Lower lobe of right lung (tissue), 2 donors: ENCODE data around the gene TTC39A. TPM values are rescaled to one million over a fixed set of nuclear protein-coding genes. Genes with fewer than 3 reads are reported as not detected.

ENCODE experiments used
- ATAC-seq, 2 donors: fragments of 200-7000 bp; cut with Tn5 transposase; one replicate each; pipeline ENCODE4 v1.9.1; 2020 to 2022; ENCODE audit warnings: mild to moderate bottlenecking in 2 of 2, moderate library complexity in 2 of 2
- DNase-seq: peaks from one replicate; pipeline ENCODE4 v3.0.0-alpha.2; 2020
- H3K27ac ChIP-seq: fragments of 200-600 bp; one replicate; pipeline ENCODE4 v1.8.0; 2022
- H3K27me3 ChIP-seq: fragments of 200-600 bp; one replicate; pipeline ENCODE4 v1.8.0; 2022; ENCODE audit warnings: low read depth
- H3K36me3 ChIP-seq: fragments of 200-600 bp; one replicate; pipeline ENCODE4 v1.8.0; 2022; ENCODE audit warnings: mild to moderate bottlenecking
- H3K4me1 ChIP-seq: fragments of 200-600 bp; one replicate; pipeline ENCODE4 v1.8.0; 2022
- H3K4me3 ChIP-seq: fragments of 200-600 bp; one replicate; pipeline ENCODE4 v1.8.0; 2022; ENCODE audit warnings: mild to moderate bottlenecking
- H3K9me3 ChIP-seq: fragments of 200-600 bp; one replicate; pipeline ENCODE4 v1.8.0; 2022
- intact Hi-C: fragments of 100-400 bp; cut with DNase I; formaldehyde crosslinking; loops from one replicate; pipeline ENCODE4 v1.11.0; 2022
- total RNA-seq: library from RNA; stranded (reverse); fragmentation: NEBNext Ultra II Directional; extraction: Animal tissue kit (Norgen Biotek cat#: 25700); gene quantifications from one replicate; pipeline ENCODE4 v1.2.1, GENCODE V29; 2021
- TF ChIP-seq, protein P1 (sequence below): fragments of 200-600 bp; IDR thresholded peaks from one replicate; pipeline ENCODE4 v1.8.0; 2022; ENCODE audit warnings: antibody characterized with exemption, mild to moderate bottlenecking
- donor health status: DM: no; HTN: yes; CAD: no; lungs with severe emphysema.

Gene TTC39A
- total RNA-seq, 1 donor from 2014 or later: 34.9 TPM

DNA sequence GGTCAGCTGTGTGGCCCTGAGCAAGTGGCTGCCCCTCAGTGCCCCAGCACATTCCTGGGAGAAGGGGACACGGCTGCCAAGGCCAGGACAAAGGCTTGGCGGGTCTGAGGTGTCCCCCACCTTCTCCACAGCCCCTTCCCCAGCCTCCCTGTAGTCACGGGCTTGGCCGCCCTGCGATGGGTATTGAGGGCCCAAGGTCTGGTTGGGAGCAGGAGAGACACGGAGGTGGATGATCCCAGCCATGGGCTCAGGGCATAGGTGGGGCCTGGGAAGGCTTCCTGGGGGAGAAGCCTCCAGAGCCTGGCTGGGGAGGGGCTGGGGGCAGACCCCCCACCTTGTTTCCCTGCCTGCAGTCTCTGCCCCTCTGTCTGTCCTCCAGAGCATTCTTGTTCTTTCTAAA is 27.0 kb downstream of the TTC39A start:
- H3K27ac ChIP-seq: no peak overlapping the region

DNA sequence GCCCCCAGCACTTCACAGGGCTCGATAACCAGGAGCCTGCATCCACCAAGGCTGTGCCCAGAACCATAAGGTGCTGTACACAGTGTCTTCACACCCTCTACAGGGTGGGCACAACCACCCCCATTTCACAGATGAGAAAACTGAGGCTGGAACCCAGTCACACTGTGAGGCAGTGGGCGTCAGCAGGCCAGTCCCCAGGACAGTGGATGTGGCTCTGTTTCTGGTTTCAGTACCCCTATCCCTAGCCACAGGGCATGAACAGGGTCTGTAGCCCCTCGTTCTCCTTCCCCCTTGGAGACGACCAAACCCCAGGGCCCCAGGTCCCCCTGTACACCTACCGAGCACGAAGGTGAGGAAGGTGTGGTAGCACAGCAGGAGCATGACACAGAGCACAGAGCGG is 27.6 kb downstream of the TTC39A start:
- intact Hi-C loops: no loop called here
- Histone ChIP-seq H3K27ac (no peak overlapping the region), H3K27me3 (no peaks in the 10 kb centered on the region), H3K4me3 (no peak overlapping the region), H3K9me3 (no peaks in the 10 kb centered on the region), H3K36me3 (no peaks in the 10 kb centered on the region), H3K4me1 (peaks cover 7% of the 10 kb centered on the region)
- TF ChIP-seq, protein P1, sequence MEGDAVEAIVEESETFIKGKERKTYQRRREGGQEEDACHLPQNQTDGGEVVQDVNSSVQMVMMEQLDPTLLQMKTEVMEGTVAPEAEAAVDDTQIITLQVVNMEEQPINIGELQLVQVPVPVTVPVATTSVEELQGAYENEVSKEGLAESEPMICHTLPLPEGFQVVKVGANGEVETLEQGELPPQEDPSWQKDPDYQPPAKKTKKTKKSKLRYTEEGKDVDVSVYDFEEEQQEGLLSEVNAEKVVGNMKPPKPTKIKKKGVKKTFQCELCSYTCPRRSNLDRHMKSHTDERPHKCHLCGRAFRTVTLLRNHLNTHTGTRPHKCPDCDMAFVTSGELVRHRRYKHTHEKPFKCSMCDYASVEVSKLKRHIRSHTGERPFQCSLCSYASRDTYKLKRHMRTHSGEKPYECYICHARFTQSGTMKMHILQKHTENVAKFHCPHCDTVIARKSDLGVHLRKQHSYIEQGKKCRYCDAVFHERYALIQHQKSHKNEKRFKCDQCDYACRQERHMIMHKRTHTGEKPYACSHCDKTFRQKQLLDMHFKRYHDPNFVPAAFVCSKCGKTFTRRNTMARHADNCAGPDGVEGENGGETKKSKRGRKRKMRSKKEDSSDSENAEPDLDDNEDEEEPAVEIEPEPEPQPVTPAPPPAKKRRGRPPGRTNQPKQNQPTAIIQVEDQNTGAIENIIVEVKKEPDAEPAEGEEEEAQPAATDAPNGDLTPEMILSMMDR: no peak
- no peak for DNase-seq
- ATAC-seq: no peak

More for the DNA sequence above, 27.0 kb downstream of the TTC39A start:
- no peaks in the 10 kb centered on the region for H3K36me3 ChIP-seq
- TF ChIP-seq, protein P1: no peak
- H3K4me3 ChIP-seq: no peak overlapping the region
- no peaks in the 10 kb centered on the region for H3K9me3 ChIP-seq
- H3K4me1 ChIP-seq: peaks cover 6% of the 10 kb centered on the region
- no peaks in the 10 kb centered on the region for H3K27me3 ChIP-seq
- ATAC-seq: no peak
- DNase-seq: no peak
- intact Hi-C loops: no loop called here

DNA sequence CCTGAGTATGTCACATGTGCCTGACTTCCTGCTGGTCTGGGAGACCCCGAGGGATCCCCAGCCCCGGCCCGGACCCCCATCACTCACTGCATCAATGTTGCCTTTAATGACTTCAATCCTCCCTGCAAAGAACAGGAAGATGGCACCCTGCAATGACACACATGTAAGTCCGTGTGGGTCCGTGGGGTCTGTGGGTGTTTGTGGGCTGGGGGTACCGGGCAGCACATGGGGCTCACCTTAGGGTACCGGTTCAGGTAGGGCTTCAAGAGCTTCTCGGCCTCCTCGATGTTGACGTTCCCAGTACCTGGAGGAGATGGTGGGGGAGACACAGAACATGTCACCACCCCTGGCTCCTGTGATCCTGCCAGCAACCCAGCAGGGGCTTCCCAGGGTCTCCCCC is 28.1 kb downstream of the TTC39A start:
- ATAC-seq (no peak), DNase-seq (no peak)
- intact Hi-C loops: no loop called here
- Histone ChIP-seq H3K27ac (no peak overlapping the region), H3K4me1 (peaks cover 11% of the 10 kb centered on the region), H3K27me3 (no peaks in the 10 kb centered on the region), H3K9me3 (no peaks in the 10 kb centered on the region), H3K36me3 (no peaks in the 10 kb centered on the region), H3K4me3 (no peak overlapping the region)
- TF ChIP-seq, protein P1: no peak

DNA sequence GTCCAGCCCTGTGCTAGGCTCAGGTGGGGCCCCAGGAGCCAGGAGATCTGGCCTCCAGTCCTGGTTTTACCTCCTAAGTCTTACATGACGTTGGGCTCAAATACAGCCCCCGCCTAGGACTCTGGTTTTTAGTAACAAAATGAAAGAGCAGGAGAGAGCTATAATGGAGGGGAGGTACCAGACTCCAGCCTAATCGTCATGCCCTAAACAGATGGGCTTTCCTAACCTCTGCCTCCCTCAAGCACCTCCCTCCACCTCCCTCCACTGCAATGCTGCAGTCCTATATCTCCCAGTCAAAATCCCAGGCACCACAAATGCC is 28.6 kb downstream of the TTC39A start:
- H3K27ac ChIP-seq: no peak overlapping the region
- ATAC-seq: no peak
- DNase-seq: no peak
- H3K4me3 ChIP-seq: no peak overlapping the region
- no peaks in the 10 kb centered on the region for H3K9me3 ChIP-seq
- H3K36me3 ChIP-seq: no peaks in the 10 kb centered on the region
- TF ChIP-seq, protein P1: no peak
- intact Hi-C loops: no loop called here
- H3K4me1 ChIP-seq: peaks cover 16% of the 10 kb centered on the region
- no peaks in the 10 kb centered on the region for H3K27me3 ChIP-seq

DNA sequence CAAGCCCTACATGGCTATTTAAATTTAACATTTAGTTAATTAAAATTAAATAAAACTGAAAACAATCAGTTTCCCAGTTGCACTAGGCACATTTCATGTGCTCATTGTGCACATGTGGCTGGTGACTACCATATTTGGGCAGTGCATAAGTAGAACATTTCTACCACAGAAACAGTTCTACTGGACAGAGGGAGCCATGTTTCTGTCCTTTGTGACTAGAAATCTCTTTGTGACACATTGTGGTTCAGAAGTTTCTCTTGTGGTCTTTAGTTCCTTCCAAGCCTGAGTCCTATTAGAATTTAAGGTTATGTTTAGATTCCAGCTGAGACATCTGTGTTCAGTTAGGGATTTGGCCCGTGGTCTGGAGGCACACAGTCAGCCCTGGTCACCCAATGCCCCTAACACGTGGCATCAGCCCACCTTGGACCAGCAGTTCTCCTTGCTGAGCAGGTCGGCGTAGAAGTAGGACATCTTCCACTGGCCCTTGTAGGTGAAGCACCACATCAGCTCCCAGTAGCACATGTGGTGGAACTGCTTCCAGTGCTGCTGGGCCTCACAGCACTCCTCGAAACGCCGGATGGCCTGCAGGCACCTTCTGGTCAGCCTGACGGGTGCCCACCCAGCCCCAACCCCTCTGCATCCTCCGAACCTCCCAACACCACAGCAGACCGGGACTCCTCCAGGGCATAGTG is 29.1 kb downstream of the TTC39A start:
- no peak for ATAC-seq
- TF ChIP-seq, protein P1: no peak
- Histone ChIP-seq H3K27me3 (no peaks in the 10 kb centered on the region), H3K4me3 (no peak overlapping the region), H3K4me1 (peaks cover 21% of the 10 kb centered on the region), H3K9me3 (no peaks in the 10 kb centered on the region), H3K27ac (no peak overlapping the region), H3K36me3 (no peaks in the 10 kb centered on the region)
- intact Hi-C loops: no loop called here
- DNase-seq: no peak
